Nephron progenitor cell (in vitro differentiated cells): ENCODE data around the gene DAGLA.

Source experiments
- DNase-seq: peaks from one replicate; pipeline ENCODE4 v3.0.0; 2021
- H3K27ac Mint-ChIP-seq: 2 replicates; pipeline ENCODE4 v1.8.0; 2021; ENCODE audit warnings: mild to moderate bottlenecking, moderate library complexity, mixed read lengths
- H3K27me3 Mint-ChIP-seq: 2 replicates; pipeline ENCODE4 v1.8.0; 2021; ENCODE audit warnings: mild to moderate bottlenecking, low read depth, mixed read lengths; ENCODE audit not compliant: poor library complexity
- H3K36me3 Mint-ChIP-seq: 2 replicates; pipeline ENCODE4 v1.8.0; 2021; ENCODE audit warnings: low read depth, mixed read lengths
- H3K4me1 Mint-ChIP-seq: 2 replicates; pipeline ENCODE4 v1.8.0; 2021; ENCODE audit warnings: mixed read lengths
- H3K4me3 Mint-ChIP-seq: 2 replicates; pipeline ENCODE4 v1.8.0; 2021; ENCODE audit warnings: mild to moderate bottlenecking, moderate library complexity, mixed read lengths
- H3K9me3 Mint-ChIP-seq: 2 replicates; pipeline ENCODE4 v1.8.0; 2021; ENCODE audit warnings: mild to moderate bottlenecking, moderate library complexity, mixed read lengths
- CTCF ChIP-seq: fragments of 200-600 bp; sonication (generic); IDR thresholded peaks from 2 replicates; pipeline ENCODE4 v1.5.0; 2021; ENCODE audit warnings: antibody characterized with exemption

DAGLA gene

GRCh38 chr11:61700720-61701119 lies 20.5 kb downstream of the DAGLA start:
- H3K27me3 Mint-ChIP-seq, result peaks cover 16% of the 10 kb centered on the region
- DNase-seq, result no peak
- H3K4me1 Mint-ChIP-seq, result peaks cover 61% of the 10 kb centered on the region
- H3K36me3 Mint-ChIP-seq, result no peaks in the 10 kb centered on the region
- TF ChIP-seq CTCF, result no peak
- no peak overlapping the region for H3K4me3 Mint-ChIP-seq
- H3K27ac Mint-ChIP-seq, result no peak overlapping the region
- H3K9me3 Mint-ChIP-seq, result no peaks in the 10 kb centered on the region

DNA sequence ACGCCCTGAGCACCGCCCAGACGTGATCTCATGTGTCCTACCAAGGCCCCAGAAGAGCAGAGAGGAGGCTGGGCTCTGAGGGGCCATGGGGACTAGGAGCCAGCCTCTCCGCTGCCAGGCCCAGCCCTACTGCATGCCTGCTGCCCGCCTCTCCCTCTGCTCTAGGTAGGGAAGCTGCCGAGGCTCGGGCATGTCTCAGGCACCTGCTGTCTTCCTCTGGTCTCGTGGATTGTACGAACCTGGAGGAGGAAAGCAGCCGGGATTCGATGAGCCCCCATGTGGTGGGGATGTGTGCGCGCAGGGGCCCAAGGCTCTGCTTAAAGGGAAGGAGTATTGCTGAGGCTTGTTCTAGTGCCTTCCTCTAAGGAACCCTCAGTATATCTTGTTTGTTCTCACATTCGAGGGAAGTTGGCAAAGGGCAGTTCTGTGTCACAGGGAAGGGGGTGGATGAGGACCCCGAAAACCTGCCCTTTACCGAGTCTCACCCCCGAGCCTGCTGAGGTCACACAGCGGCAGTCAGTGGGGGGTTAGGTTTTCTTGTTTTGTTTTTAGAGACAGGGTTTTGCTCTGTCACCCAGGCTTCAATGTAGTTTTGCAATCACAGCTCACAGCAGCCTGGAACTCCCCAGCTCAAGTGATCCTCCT lies 21.2 kb downstream of the DAGLA start:
- H3K27ac Mint-ChIP-seq, result no peak overlapping the region
- no peak overlapping the region for H3K4me3 Mint-ChIP-seq
- DNase-seq, result peak; percentile 51
- TF ChIP-seq CTCF, result peak; percentile 42
- H3K27me3 Mint-ChIP-seq, result peaks cover 16% of the 10 kb centered on the region
- H3K36me3 Mint-ChIP-seq, result no peaks in the 10 kb centered on the region
- H3K4me1 Mint-ChIP-seq, result peaks cover 61% of the 10 kb centered on the region
- H3K9me3 Mint-ChIP-seq, result no peaks in the 10 kb centered on the region

DNA sequence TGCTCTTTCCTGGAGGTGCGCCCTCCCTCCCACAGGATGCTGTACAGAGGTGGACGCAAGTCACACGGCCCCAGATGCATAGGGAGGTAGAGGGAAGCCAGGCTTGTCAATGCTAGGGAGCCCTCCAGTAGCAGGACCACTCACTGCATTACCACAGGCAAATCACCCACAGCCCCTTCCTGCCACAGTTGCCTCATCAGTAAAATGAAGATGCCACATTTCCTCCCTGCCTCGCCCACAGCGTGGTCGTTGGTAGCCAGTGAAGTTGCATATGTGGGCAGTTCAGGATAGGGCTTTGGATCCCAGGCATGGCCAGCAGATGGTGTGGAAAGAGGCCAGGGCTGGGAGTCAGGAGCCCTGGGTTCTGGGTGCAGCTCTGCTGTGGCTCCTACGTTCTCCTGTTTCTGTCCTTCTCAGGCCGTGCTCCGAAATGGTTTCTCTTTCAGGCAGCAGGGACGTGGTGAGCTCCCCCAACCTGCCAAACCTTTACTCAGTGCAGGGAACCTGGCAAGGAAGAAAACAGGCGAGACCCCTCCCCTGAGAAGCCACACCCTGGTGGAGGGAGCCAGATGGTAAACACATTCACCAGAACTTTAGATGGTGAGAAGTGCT lies 22.6 kb downstream of the DAGLA start:
- peaks cover 12% of the 10 kb centered on the region for H3K27me3 Mint-ChIP-seq
- H3K4me3 Mint-ChIP-seq, result no peak overlapping the region
- H3K4me1 Mint-ChIP-seq, result peaks cover 68% of the 10 kb centered on the region
- no peak for TF ChIP-seq CTCF
- H3K36me3 Mint-ChIP-seq, result no peaks in the 10 kb centered on the region
- no peaks in the 10 kb centered on the region for H3K9me3 Mint-ChIP-seq
- DNase-seq, result no peak
- no peak overlapping the region for H3K27ac Mint-ChIP-seq

- TF ChIP-seq CTCF, result no peak
- H3K9me3 Mint-ChIP-seq, result no peaks in the 10 kb centered on the region
- no peak for DNase-seq
- no peak overlapping the region for H3K27ac Mint-ChIP-seq
- H3K4me3 Mint-ChIP-seq, result no peak overlapping the region
- no peaks in the 10 kb centered on the region for H3K36me3 Mint-ChIP-seq
- H3K27me3 Mint-ChIP-seq, result peaks cover 7% of the 10 kb centered on the region
- peaks cover 68% of the 10 kb centered on the region for H3K4me1 Mint-ChIP-seq
Measured at GRCh38 chr11:61704838-61705237, 24.6 kb downstream of the DAGLA start.

DNA sequence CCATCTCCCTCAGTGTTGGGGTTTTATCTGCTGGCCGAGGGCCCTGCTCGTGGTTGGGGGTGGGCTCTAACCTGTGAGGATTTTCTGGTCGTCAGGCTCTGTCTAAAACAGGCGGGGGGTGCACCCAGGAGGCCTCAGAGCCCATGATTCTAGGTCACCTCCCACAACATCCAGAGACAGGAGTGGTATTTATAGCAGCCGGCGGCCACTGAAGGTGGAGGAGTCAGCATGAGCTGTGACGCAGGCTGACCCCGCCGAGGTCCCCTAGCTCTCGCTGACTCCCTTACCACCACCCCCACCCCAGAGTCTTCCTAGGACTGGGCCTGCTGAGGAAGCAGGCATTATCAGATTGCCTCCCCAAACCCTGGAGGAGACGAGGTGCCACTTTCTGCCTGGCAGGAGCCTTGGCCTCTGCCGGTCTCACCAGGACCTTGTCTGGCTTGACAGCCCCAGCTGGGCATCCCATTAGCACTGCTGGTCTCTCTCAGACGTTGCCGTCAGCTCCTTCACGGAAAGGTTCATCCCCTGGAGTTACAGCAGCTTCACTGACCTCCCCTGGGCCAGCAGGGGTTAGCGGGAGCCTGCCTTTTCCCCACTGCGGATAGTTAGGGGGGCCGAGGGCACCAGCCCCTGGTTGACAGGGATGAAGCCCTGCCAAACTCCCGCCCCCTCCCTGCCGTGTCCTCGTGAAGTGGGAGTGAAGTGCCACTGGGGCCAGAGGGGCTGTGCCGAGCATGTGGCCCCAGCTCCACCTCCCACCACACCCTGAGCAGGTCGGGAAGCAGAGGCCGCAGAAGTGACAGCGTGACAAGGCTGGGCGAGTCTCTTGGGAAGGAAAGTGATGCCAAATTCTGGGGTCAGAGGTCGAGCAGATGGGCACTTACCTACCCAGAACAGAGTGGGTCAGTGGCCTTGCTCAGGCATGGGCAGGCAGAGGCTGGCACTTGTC lies 26.5 kb downstream of the DAGLA start:
- TF ChIP-seq CTCF, result no peak
- H3K27ac Mint-ChIP-seq, result peak overlapping the region; percentile 66
- H3K4me1 Mint-ChIP-seq, result peaks cover 78% of the 10 kb centered on the region
- peak overlapping the region; percentile 54 for H3K4me3 Mint-ChIP-seq
- peaks cover 8% of the 10 kb centered on the region for H3K27me3 Mint-ChIP-seq
- no peaks in the 10 kb centered on the region for H3K9me3 Mint-ChIP-seq
- no peaks in the 10 kb centered on the region for H3K36me3 Mint-ChIP-seq
- DNase-seq, result peak; percentile 58
